ENCODE results near the gene H6PD. TPM values are rescaled to one million over a fixed set of nuclear protein-coding genes. Genes with fewer than 3 reads are reported as not detected.

Gene H6PD
- total and polyA plus RNA-seq, 2 experiments from 2014 or later, result 1.2 to 4.7 TPM

GRCh38 chr1:9202240-9202870 lies 32.2 kb upstream of the H6PD start (continued):
- TF ChIP-seq, protein P1, sequence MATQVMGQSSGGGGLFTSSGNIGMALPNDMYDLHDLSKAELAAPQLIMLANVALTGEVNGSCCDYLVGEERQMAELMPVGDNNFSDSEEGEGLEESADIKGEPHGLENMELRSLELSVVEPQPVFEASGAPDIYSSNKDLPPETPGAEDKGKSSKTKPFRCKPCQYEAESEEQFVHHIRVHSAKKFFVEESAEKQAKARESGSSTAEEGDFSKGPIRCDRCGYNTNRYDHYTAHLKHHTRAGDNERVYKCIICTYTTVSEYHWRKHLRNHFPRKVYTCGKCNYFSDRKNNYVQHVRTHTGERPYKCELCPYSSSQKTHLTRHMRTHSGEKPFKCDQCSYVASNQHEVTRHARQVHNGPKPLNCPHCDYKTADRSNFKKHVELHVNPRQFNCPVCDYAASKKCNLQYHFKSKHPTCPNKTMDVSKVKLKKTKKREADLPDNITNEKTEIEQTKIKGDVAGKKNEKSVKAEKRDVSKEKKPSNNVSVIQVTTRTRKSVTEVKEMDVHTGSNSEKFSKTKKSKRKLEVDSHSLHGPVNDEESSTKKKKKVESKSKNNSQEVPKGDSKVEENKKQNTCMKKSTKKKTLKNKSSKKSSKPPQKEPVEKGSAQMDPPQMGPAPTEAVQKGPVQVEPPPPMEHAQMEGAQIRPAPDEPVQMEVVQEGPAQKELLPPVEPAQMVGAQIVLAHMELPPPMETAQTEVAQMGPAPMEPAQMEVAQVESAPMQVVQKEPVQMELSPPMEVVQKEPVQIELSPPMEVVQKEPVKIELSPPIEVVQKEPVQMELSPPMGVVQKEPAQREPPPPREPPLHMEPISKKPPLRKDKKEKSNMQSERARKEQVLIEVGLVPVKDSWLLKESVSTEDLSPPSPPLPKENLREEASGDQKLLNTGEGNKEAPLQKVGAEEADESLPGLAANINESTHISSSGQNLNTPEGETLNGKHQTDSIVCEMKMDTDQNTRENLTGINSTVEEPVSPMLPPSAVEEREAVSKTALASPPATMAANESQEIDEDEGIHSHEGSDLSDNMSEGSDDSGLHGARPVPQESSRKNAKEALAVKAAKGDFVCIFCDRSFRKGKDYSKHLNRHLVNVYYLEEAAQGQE (IDR thresholded peaks at IDR 0.05; ENCODE audit: unreplicated experiment), result no peak
- TF ChIP-seq EZH2phosphoT487 (IDR thresholded peaks at IDR 0.05; ENCODE audit: unreplicated experiment) (no peak), POLR2AphosphoS5 (IDR thresholded peaks at IDR 0.05; ENCODE audit: low read depth) (no peak)
- TF ChIP-seq, protein P2, sequence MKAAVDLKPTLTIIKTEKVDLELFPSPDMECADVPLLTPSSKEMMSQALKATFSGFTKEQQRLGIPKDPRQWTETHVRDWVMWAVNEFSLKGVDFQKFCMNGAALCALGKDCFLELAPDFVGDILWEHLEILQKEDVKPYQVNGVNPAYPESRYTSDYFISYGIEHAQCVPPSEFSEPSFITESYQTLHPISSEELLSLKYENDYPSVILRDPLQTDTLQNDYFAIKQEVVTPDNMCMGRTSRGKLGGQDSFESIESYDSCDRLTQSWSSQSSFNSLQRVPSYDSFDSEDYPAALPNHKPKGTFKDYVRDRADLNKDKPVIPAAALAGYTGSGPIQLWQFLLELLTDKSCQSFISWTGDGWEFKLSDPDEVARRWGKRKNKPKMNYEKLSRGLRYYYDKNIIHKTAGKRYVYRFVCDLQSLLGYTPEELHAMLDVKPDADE (IDR thresholded peaks at IDR 0.05), result no peak

GRCh38 chr1:9203511-9203982 lies 31.0 kb upstream of the H6PD start:
- no peak for ATAC-seq
- Mint-ChIP-seq H3K36me3 (ENCODE audit: low read depth) (no peaks in the 10 kb centered on the region), H3K4me1 (peaks cover 26% of the 10 kb centered on the region), H3K4me3 (no peak overlapping the region), H3K27ac (no peak overlapping the region), H3K27me3 (ENCODE audit: insufficient read depth, low read depth, poor library complexity) (peaks cover 56% of the 10 kb centered on the region), H3K9me3 (no peaks in the 10 kb centered on the region; the same call in 2 of the 3 replicates)
- Histone ChIP-seq H3K9me2 (ENCODE audit: insufficient read depth) (no peaks in the 10 kb centered on the region), H3K4me2 (no peak overlapping the region), H4K20me1 (replicated peaks; ENCODE audit: insufficient read depth) (no peaks in the 10 kb centered on the region), H3K27ac (ENCODE audit: low read depth) (no peak overlapping the region), H3K36me3 (ENCODE audit: insufficient read depth) (no peaks in the 10 kb centered on the region), H3K4me1 (ENCODE audit: insufficient read depth) (peaks cover 11% of the 10 kb centered on the region; the same call in 1 of the 2 replicates), H3K79me2 (replicated peaks; ENCODE audit: insufficient read depth) (no peaks in the 10 kb centered on the region), H3K27me3 (ENCODE audit: insufficient read depth) (peaks cover 59% of the 10 kb centered on the region), H2AFZ (no peak overlapping the region), H3K4me3 (no peak overlapping the region), H3F3A (replicated peaks; ENCODE audit: low read depth) (no peaks in the 10 kb centered on the region)
- no peak for DNase-seq (ENCODE audit: low spot score)
- TF ChIP-seq EZH2phosphoT487 (IDR thresholded peaks at IDR 0.05; ENCODE audit: unreplicated experiment) (no peak), POLR2AphosphoS5 (IDR thresholded peaks at IDR 0.05; ENCODE audit: low read depth) (no peak), JUNB (IDR thresholded peaks at IDR 0.05; ENCODE audit: unreplicated experiment) (no peak), ZNF331 (CRISPR knock-in tag; IDR thresholded peaks at IDR 0.05; ENCODE audit: low read depth) (no peak), ZNF114 (CRISPR knock-in tag; IDR thresholded peaks at IDR 0.05) (no peak), CTCF (conservative IDR thresholded peaks at IDR 0.05; ENCODE audit: low read depth in 2 of 2) (no peak), EZH2 (IDR thresholded peaks at IDR 0.05; ENCODE audit: low read depth, unreplicated experiment) (no peak)
- TF ChIP-seq, protein P1 (IDR thresholded peaks at IDR 0.05; ENCODE audit: unreplicated experiment), result no peak
